ENCODE measurements around the gene NTF3. TPM values are rescaled to one million over a fixed set of nuclear protein-coding genes. Genes with fewer than 3 reads are reported as not detected.
A peak's percentile ranks its signal among the peaks of the same experiment; 100 is the strongest.

Gene NTF3
- total and polyA plus RNA-seq, 2 donors (not counting 1 experiment from before 2014, with no cell fraction given): not detected

DNA sequence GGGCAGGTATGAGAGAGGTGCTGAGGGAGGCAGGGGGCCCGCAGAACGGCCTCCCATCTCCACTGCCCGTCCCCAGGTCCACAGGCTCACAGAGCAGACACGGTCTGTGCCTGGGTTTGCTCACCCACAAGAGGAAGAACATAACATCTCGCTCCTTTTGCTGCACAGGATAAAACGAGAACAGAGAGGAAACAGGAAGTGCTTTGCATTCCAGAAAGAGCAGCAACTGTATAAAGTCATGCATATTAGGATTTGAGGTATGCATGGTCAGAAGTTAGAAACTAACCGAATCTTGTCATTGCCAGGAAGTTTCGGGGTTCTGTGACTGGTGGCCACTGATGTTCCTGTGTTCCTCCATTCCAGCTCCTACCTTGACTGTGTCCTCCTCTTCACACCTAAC is 25.0 kb downstream of the NTF3 start:
- H3K79me2 ChIP-seq (ENCODE audit: control insufficient read depth, insufficient read depth, low read length): no peaks in the 10 kb centered on the region
- peak overlapping the region; percentile 38 for H3K4me3 Mint-ChIP-seq
- H3K9me3 ChIP-seq (ENCODE audit: control extremely low read depth in 1 of 3, control insufficient read depth in 2 of 3, insufficient read depth in 1 of 3, low read length in 2 of 3): no peaks in the 10 kb centered on the region
- no peak for ATAC-seq (ENCODE audit: low read depth)
- peak overlapping the region; percentile 56 for H3K4me2 ChIP-seq (replicated peaks; ENCODE audit: low read depth, low read length, poor library complexity, severe bottlenecking)
- no peaks in the 10 kb centered on the region for H3K27me3 Mint-ChIP-seq
- peak; percentile 27 for DNase-seq
- H3K27ac ChIP-seq (ENCODE audit: low read length in 2 of 2): no peak overlapping the region
- TF ChIP-seq CTCF (IDR thresholded peaks at IDR 0.05) (no peak), EZH2 (IDR thresholded peaks at IDR 0.05; ENCODE audit: borderline replicate concordance, insufficient read depth, low read depth, low read length, poor library complexity, severe bottlenecking) (no peak)
- H3K27ac Mint-ChIP-seq: no peak overlapping the region
- peaks cover 9 to 14% of the 10 kb centered on the region in 2 donors for H3K4me1 ChIP-seq (ENCODE audit: control insufficient read depth in 2 of 2, insufficient read depth in 2 of 2, low read length in 2 of 2)
- CTCF ChIA-PET: no interaction called here
- POLR2A ChIA-PET: no interaction called here
- no peaks in the 10 kb centered on the region for H3K9me3 Mint-ChIP-seq (ENCODE audit: insufficient read depth)
- H3K27me3 ChIP-seq (replicated peaks in 1 of 4; ENCODE audit: control extremely low read depth in 1 of 4, control insufficient read depth in 3 of 4, insufficient read depth in 4 of 4, low read length in 3 of 4): no peaks in the 10 kb centered on the region
- WGBS (ENCODE audit: insufficient coverage): 2% methylated on average over 6 of the region's 8 CpGs
- H3K4me3 ChIP-seq (ENCODE audit: control extremely low read depth in 1 of 5, extremely low read depth in 1 of 5, insufficient read depth in 1 of 5, low read depth in 2 of 5, low read length in 4 of 5): peak overlapping the region in 1 of 5 experiments; percentile 18
- H3K36me3 ChIP-seq (replicated peaks in 1 of 2; ENCODE audit: control extremely low read depth in 1 of 2, control insufficient read depth in 1 of 2, extremely low read depth in 1 of 2, insufficient read depth in 2 of 2, low read length in 1 of 2): no peaks in the 10 kb centered on the region
- peak overlapping the region; percentile 20 for H3K9ac ChIP-seq (ENCODE audit: low read length)
- no peaks in the 10 kb centered on the region for H4K20me1 ChIP-seq (ENCODE audit: control insufficient read depth, insufficient read depth, low read length, poor library complexity, severe bottlenecking)
- intact Hi-C loops (cut with micrococcal nuclease): no loop called here
- H2AFZ ChIP-seq (ENCODE audit: insufficient read depth, low read depth, low read length, poor library complexity, severe bottlenecking): peak overlapping the region; percentile 58
- H3K4me1 Mint-ChIP-seq: peaks cover 24% of the 10 kb centered on the region

- 92% methylated on average over 8 of the region's 12 CpGs for WGBS (ENCODE audit: insufficient coverage)
- intact Hi-C loops (cut with micrococcal nuclease): no loop called here
- Mint-ChIP-seq H3K4me3 (no peak overlapping the region), H3K9me3 (ENCODE audit: insufficient read depth) (no peaks in the 10 kb centered on the region), H3K27ac (no peak overlapping the region), H3K27me3 (no peaks in the 10 kb centered on the region), H3K4me1 (peaks cover 24% of the 10 kb centered on the region)
- H3K9me3 ChIP-seq (ENCODE audit: control extremely low read depth in 1 of 3, control insufficient read depth in 2 of 3, insufficient read depth in 1 of 3, low read length in 2 of 3): no peaks in the 10 kb centered on the region
- peak overlapping the region; percentile 12 for H2AFZ ChIP-seq (ENCODE audit: insufficient read depth, low read depth, low read length, poor library complexity, severe bottlenecking)
- peaks cover 9 to 14% of the 10 kb centered on the region in 2 donors for H3K4me1 ChIP-seq (ENCODE audit: control insufficient read depth in 2 of 2, insufficient read depth in 2 of 2, low read length in 2 of 2)
- no peak overlapping the region for H3K27ac ChIP-seq (ENCODE audit: low read length in 2 of 2)
- H3K4me3 ChIP-seq (ENCODE audit: control extremely low read depth in 1 of 5, extremely low read depth in 1 of 5, insufficient read depth in 1 of 5, low read depth in 2 of 5, low read length in 4 of 5): no peak overlapping the region
- no peak overlapping the region for H3K4me2 ChIP-seq (replicated peaks; ENCODE audit: low read depth, low read length, poor library complexity, severe bottlenecking)
- TF ChIP-seq EZH2 (IDR thresholded peaks at IDR 0.05; ENCODE audit: borderline replicate concordance, insufficient read depth, low read depth, low read length, poor library complexity, severe bottlenecking): no peak
- no peak for TF ChIP-seq CTCF (IDR thresholded peaks at IDR 0.05)
- CTCF ChIA-PET: no interaction called here
- no peaks in the 10 kb centered on the region for H3K36me3 ChIP-seq (replicated peaks in 1 of 2; ENCODE audit: control extremely low read depth in 1 of 2, control insufficient read depth in 1 of 2, extremely low read depth in 1 of 2, insufficient read depth in 2 of 2, low read length in 1 of 2)
- no peaks in the 10 kb centered on the region for H3K79me2 ChIP-seq (ENCODE audit: control insufficient read depth, insufficient read depth, low read length)
- ATAC-seq (ENCODE audit: low read depth): no peak
- POLR2A ChIA-PET: no interaction called here
- no peaks in the 10 kb centered on the region for H4K20me1 ChIP-seq (ENCODE audit: control insufficient read depth, insufficient read depth, low read length, poor library complexity, severe bottlenecking)
- H3K27me3 ChIP-seq (replicated peaks in 1 of 4; ENCODE audit: control extremely low read depth in 1 of 4, control insufficient read depth in 3 of 4, insufficient read depth in 4 of 4, low read length in 3 of 4): no peaks in the 10 kb centered on the region
- DNase-seq: no peak
- H3K9ac ChIP-seq (ENCODE audit: low read length): no peak overlapping the region
Measured at GRCh38 chr12:5458229-5459050, 26.5 kb downstream of the NTF3 start.

Data from B cell (primary cell).